Upper lobe of left lung (tissue), 4 donors: ENCODE measurements around the gene ARHGAP31.

Experiments
- POLR2A ChIP-seq, 4 donors: fragments of 450-650 bp; IDR thresholded peaks; one replicate each; pipeline ENCODE4 v1.5.1; 2016 to 2017; ENCODE audit warnings: antibody characterized with exemption in 4 of 4, mild to moderate bottlenecking in 2 of 4
- POLR2AphosphoS5 ChIP-seq, 2 donors: sonication (generic); formaldehyde crosslinking; IDR thresholded peaks; one replicate each; pipeline ENCODE4 v1.5.1; 2017; ENCODE audit warnings: antibody characterized with exemption in 2 of 2

DNA sequence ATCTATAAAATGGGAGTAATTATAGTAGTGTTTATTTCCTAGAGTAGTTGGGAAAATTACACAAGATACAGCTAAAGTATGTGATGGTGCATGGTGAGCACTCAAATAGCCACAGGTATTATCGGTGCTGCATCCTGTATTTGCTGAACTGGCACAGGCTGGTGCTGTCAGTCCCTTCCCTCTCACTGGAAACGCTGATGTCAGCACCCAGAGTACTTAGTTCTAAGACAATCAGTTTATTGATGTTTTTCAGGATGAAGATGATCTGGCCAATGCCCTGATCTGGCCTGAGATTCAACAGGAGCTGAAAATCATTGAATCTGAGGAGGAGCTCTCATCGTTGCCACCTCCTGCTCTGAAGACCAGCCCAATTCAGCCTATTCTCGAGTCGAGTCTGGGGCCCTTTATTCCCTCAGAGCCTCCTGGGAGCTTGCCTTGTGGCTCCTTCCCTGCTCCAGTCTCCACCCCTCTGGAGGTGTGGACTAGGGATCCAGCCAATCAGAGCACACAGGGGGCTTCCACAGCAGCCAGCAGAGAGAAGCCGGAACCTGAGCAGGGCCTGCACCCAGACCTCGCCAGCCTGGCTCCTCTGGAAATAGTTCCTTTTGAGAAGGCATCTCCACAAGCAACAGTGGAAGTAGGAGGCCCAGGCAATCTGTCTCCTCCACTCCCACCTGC is 119.6 kb downstream of the ARHGAP31 start:
- TF ChIP-seq POLR2A (IDR thresholded peaks at IDR 0.05): no peak
- TF ChIP-seq POLR2AphosphoS5 (IDR thresholded peaks at IDR 0.05): no peak
